ENCODE data around the gene MUC4. TPM values are rescaled to one million over a fixed set of nuclear protein-coding genes. Genes with fewer than 3 reads are reported as not detected.
A peak's percentile ranks its signal among the peaks of the same experiment; 100 is the strongest.
"Not testable (repeated sequence)": the region's sequence is repeated elsewhere in the genome, so short reads cannot be mapped to it uniquely, and the experiment has no call there.

Gene MUC4
- total RNA-seq, 4 donors from 2014 or later = 5.8 to 23.1 (median 13.0) TPM

GRCh38 chr3:195727606-195728195, 84.0 kb downstream of the MUC4 start:
- DNase-seq = peak in 1 of 3 donors; percentile 53
- peaks cover 0 to 22% (median 0%) of the 10 kb centered on the region in 4 donors for H3K4me1 ChIP-seq
- peak overlapping the region in 2 of 4 donors; percentile 2 to 51 for H3K27ac ChIP-seq
- H3K36me3 ChIP-seq = peaks cover 0 to 12% (median 0%) of the 10 kb centered on the region in 3 donors
- H3K9me3 ChIP-seq = no peaks in the 10 kb centered on the region
- H3K27me3 ChIP-seq = no peaks in the 10 kb centered on the region
- peak overlapping the region in 1 of 4 donors; percentile 34 for H3K4me3 ChIP-seq
- no peak for TF ChIP-seq POLR2A (IDR thresholded peaks at IDR 0.05)
- no peak for TF ChIP-seq CTCF (IDR thresholded peaks at IDR 0.05)

GRCh38 chr3:195725916-195726740, 85.6 kb downstream of the MUC4 start:
- not testable (repeated sequence) for H3K36me3 ChIP-seq, H3K27ac ChIP-seq, H3K27me3 ChIP-seq, H3K9me3 ChIP-seq, H3K4me3 ChIP-seq
- peak in 1 of 3 donors; percentile 40 for DNase-seq
- peaks cover 0 to 22% (median 0%) of the 10 kb centered on the region in 4 donors for H3K4me1 ChIP-seq

GRCh38 chr3:195724363-195724762, 87.4 kb downstream of the MUC4 start:
- not testable (repeated sequence) for DNase-seq, H3K9me3 ChIP-seq, H3K27ac ChIP-seq, H3K36me3 ChIP-seq, H3K4me3 ChIP-seq, H3K27me3 ChIP-seq
- peaks cover 0 to 28% (median 0%) of the 10 kb centered on the region in 4 donors for H3K4me1 ChIP-seq

- Histone ChIP-seq H3K4me3 (peak overlapping the region in 2 of 4 donors; percentile 16 to 29), H3K27ac (peak overlapping the region in 1 of 4 donors; percentile 76), H3K4me1 (peaks cover 0 to 21% (median 0%) of the 10 kb centered on the region in 4 donors)
- peak in 1 of 3 donors; percentile 56 for DNase-seq
- H3K27me3 ChIP-seq, H3K9me3 ChIP-seq, H3K36me3 ChIP-seq: not testable (repeated sequence)
These were observed 88.8 kb downstream of the MUC4 start for GRCh38 chr3:195722996-195723345.

- not testable (repeated sequence) for DNase-seq, H3K36me3 ChIP-seq, H3K27me3 ChIP-seq, H3K9me3 ChIP-seq
- peak overlapping the region in 2 of 4 donors; percentile 44 to 76 for H3K27ac ChIP-seq
- H3K4me1 ChIP-seq = peaks cover 0 to 17% (median 0%) of the 10 kb centered on the region in 4 donors
- peak overlapping the region in 2 of 4 donors; percentile 16 to 29 for H3K4me3 ChIP-seq
These were observed 89.4 kb downstream of the MUC4 start for GRCh38 chr3:195722139-195722995.

- H3K9me3 ChIP-seq, H3K27me3 ChIP-seq, H3K36me3 ChIP-seq, H3K4me3 ChIP-seq: not testable (repeated sequence)
- H3K4me1 ChIP-seq = peaks cover 0 to 20% (median 0%) of the 10 kb centered on the region in 4 donors
- DNase-seq = peak in 2 of 3 donors; percentile 34 to 76
- H3K27ac ChIP-seq = peak within 1 kb of the TSS in 3 of 4 donors; percentile 11 to 76 (median 64)
These were observed 90.8 kb downstream of the MUC4 start, which contains the start of gene MUC20 for GRCh38 chr3:195720831-195721506. TSS of gene MUC20 (plus strand) at chr3:195720978. CDS start at chr3:195721008, 30 bp downstream.

GRCh38 chr3:195719514-195720254, 92.0 kb downstream of the MUC4 start:
- peaks cover 0 to 11% (median 0%) of the 10 kb centered on the region in 3 donors for H3K36me3 ChIP-seq
- H3K27ac ChIP-seq, H3K27me3 ChIP-seq, H3K4me3 ChIP-seq, H3K9me3 ChIP-seq: not testable (repeated sequence)
- DNase-seq = peak in 1 of 3 donors; percentile 53
- H3K4me1 ChIP-seq = peaks cover 0 to 20% (median 0%) of the 10 kb centered on the region in 4 donors

GRCh38 chr3:195718477-195718984, 93.2 kb downstream of the MUC4 start:
- no peaks in the 10 kb centered on the region for H3K27me3 ChIP-seq
- H3K4me3 ChIP-seq = no peak overlapping the region
- no peaks in the 10 kb centered on the region for H3K9me3 ChIP-seq
- TF ChIP-seq POLR2A (IDR thresholded peaks at IDR 0.05) (no peak), CTCF (IDR thresholded peaks at IDR 0.05) (no peak)
- H3K4me1 ChIP-seq = peaks cover 0 to 20% (median 0%) of the 10 kb centered on the region in 4 donors
- peaks cover 0 to 15% (median 0%) of the 10 kb centered on the region in 3 donors for H3K36me3 ChIP-seq
- DNase-seq = no peak
- no peak overlapping the region for H3K27ac ChIP-seq

All from Peyer's patch (tissue), 4 donors.